HepG2 (cell line): Measurements from ENCODE around the gene DUT. TPM values are rescaled to one million over a fixed set of nuclear protein-coding genes. Genes with fewer than 3 reads are reported as not detected.

Source experiments
- FOXK1 ChIP-seq: sonication (generic); formaldehyde crosslinking; IDR thresholded peaks from 2 replicates; pipeline ENCODE4 v1.4.0; 2020; ENCODE audit warnings: low read depth, missing genetic modification reagents, borderline replicate concordance
- FOXK2 ChIP-seq: fragments of 450-650 bp; IDR thresholded peaks from 2 replicates; pipeline ENCODE4 v1.6.1; 2016
- HOXA9 ChIP-seq: sonication (generic); formaldehyde crosslinking; IDR thresholded peaks from 2 replicates; pipeline ENCODE4 v1.8.1; 2022; ENCODE audit warnings: missing genetic modification reagents, mild to moderate bottlenecking, moderate library complexity, borderline replicate concordance
- HOXD1 ChIP-seq: sonication (generic); formaldehyde crosslinking; IDR thresholded peaks from 2 replicates; pipeline ENCODE4 v1.5.0; 2020; ENCODE audit warnings: missing genetic modification reagents
- ISX ChIP-seq: sonication (generic); formaldehyde crosslinking; conservative IDR thresholded peaks from 2 replicates; pipeline ENCODE4 v1.5.0; 2020; ENCODE audit warnings: missing genetic modification reagents
- JUN ChIP-seq: sonication (generic); formaldehyde crosslinking; IDR thresholded peaks from 2 replicates; pipeline ENCODE4 v1.4.0; 2020; ENCODE audit warnings: mild to moderate bottlenecking, missing genetic modification reagents
- KAT2B ChIP-seq: fragments of 150-350 bp; IDR thresholded peaks from 2 replicates; pipeline ENCODE4 v1.6.1; 2014; ENCODE audit warnings: low read depth, low read length, borderline replicate concordance
- MAFG ChIP-seq: sonication (generic); formaldehyde crosslinking; IDR thresholded peaks from 2 replicates; pipeline ENCODE4 v1.5.1; 2020; ENCODE audit warnings: mild to moderate bottlenecking, missing genetic modification reagents
- MZF1 ChIP-seq: sonication (generic); formaldehyde crosslinking; IDR thresholded peaks from 2 replicates; pipeline ENCODE4 v1.8.1; 2023; ENCODE audit warnings: mild to moderate bottlenecking, missing genetic modification reagents, borderline replicate concordance
- RARG ChIP-seq: sonication (generic); formaldehyde crosslinking; IDR thresholded peaks from 2 replicates; pipeline ENCODE4 v1.4.0; 2020; ENCODE audit warnings: low read depth, mild to moderate bottlenecking, missing genetic modification reagents
- SCMH1 ChIP-seq: sonication (generic); formaldehyde crosslinking; IDR thresholded peaks from 2 replicates; pipeline ENCODE4 v1.9.0; 2021; ENCODE audit warnings: missing genetic modification reagents, mild to moderate bottlenecking, borderline replicate concordance
- SP140L ChIP-seq: sonication (generic); formaldehyde crosslinking; IDR thresholded peaks from 2 replicates; pipeline ENCODE4 v1.4.0; 2020; ENCODE audit warnings: missing genetic modification reagents, borderline replicate concordance
- SPEN ChIP-seq: sonication (generic); formaldehyde crosslinking; IDR thresholded peaks from 2 replicates; pipeline ENCODE4 v1.5.1; 2020; ENCODE audit warnings: low read depth, mild to moderate bottlenecking, missing genetic modification reagents
- SRSF4 ChIP-seq: fragments of 200-400 bp; formaldehyde crosslinking; IDR thresholded peaks from one replicate; pipeline ENCODE4 v1.6.1; 2018; ENCODE audit warnings: mild to moderate bottlenecking, low read depth, low read length, moderate library complexity; ENCODE audit not compliant: poor library complexity, severe bottlenecking
- XRCC5 ChIP-seq: fragments of 200-400 bp; formaldehyde crosslinking; optimal IDR thresholded peaks from 2 replicates; pipeline ENCODE3; 2017; ENCODE audit warnings: mild to moderate bottlenecking, low read length
- ZBTB8A ChIP-seq: sonication (generic); formaldehyde crosslinking; IDR thresholded peaks from 2 replicates; pipeline ENCODE4 v1.4.0; 2020; ENCODE audit warnings: mild to moderate bottlenecking, low read depth, missing genetic modification reagents, borderline replicate concordance
- ZFYVE20 ChIP-seq: sonication (generic); formaldehyde crosslinking; IDR thresholded peaks from 2 replicates; pipeline ENCODE4 v1.8.0; 2023; ENCODE audit warnings: low read depth, mild to moderate bottlenecking, moderate library complexity, missing genetic modification reagents, borderline replicate concordance
- ZNF382 ChIP-seq: sonication (generic); formaldehyde crosslinking; IDR thresholded peaks from 2 replicates; pipeline ENCODE4 v1.5.0; 2020; ENCODE audit warnings: missing genetic modification reagents, mild to moderate bottlenecking, borderline replicate concordance
- polyA plus RNA-seq, 8 experiments: library from polyadenylated mRNA; depleted of rRNA in 3 of 8; stranded (reverse) in 7 of 8; unstranded in 1 of 8; fragments of >200 nt; fragmentation: Illumina TruSeq in 4 of 8; extraction: Trizol in 4 of 8; gene quantifications; 2 replicates each; pipeline versions ENCODE4 v1.2.1 to v1.2.3, GENCODE V29; 2011 to 2016; ENCODE audit warnings: low read depth in 4 of 8, missing spikeins in 1 of 8, mixed read lengths in 1 of 8; ENCODE audit not compliant: insufficient read depth in 1 of 8
- total RNA-seq, 5 experiments: library from RNA; depleted of rRNA; stranded (reverse); fragments of >200 nt; fragmentation: Illumina TruSeq; extraction: Trizol; gene quantifications; 2 replicates each; pipeline ENCODE4 v1.2.3, GENCODE V29; 2016; ENCODE audit warnings: low read depth in 1 of 5
- TF ChIP-seq, protein P1 (sequence below): sonication (generic); formaldehyde crosslinking; IDR thresholded peaks from 2 replicates; pipeline ENCODE4 v1.4.0; 2020; ENCODE audit warnings: mild to moderate bottlenecking, missing genetic modification reagents
- TF ChIP-seq, protein P2 (sequence below): sonication (generic); formaldehyde crosslinking; IDR thresholded peaks from 2 replicates; pipeline ENCODE4 v1.8.1; 2023; ENCODE audit warnings: mild to moderate bottlenecking, inconsistent platforms, moderate library complexity, missing genetic modification reagents, borderline replicate concordance
- TF ChIP-seq, protein P3 (sequence below): sonication (generic); formaldehyde crosslinking; IDR thresholded peaks from 2 replicates; pipeline ENCODE4 v1.8.1; 2023; ENCODE audit warnings: mild to moderate bottlenecking, missing genetic modification reagents, borderline replicate concordance
- TF ChIP-seq, protein P4 (sequence below): sonication (generic); formaldehyde crosslinking; IDR thresholded peaks from 2 replicates; pipeline ENCODE4 v1.5.0; 2020; ENCODE audit warnings: missing genetic modification reagents
- TF ChIP-seq, protein P5 (sequence below): sonication (generic); formaldehyde crosslinking; conservative IDR thresholded peaks from 2 replicates; pipeline ENCODE4 v1.4.0; 2020; ENCODE audit warnings: mild to moderate bottlenecking, missing genetic modification reagents, moderate library complexity

DUT gene
- total and polyA plus RNA-seq, 2 of the 13 experiments (the other 11 are each of a cell fraction or from before 2014, with no cell fraction given) = 36.7 to 131 TPM

DNA sequence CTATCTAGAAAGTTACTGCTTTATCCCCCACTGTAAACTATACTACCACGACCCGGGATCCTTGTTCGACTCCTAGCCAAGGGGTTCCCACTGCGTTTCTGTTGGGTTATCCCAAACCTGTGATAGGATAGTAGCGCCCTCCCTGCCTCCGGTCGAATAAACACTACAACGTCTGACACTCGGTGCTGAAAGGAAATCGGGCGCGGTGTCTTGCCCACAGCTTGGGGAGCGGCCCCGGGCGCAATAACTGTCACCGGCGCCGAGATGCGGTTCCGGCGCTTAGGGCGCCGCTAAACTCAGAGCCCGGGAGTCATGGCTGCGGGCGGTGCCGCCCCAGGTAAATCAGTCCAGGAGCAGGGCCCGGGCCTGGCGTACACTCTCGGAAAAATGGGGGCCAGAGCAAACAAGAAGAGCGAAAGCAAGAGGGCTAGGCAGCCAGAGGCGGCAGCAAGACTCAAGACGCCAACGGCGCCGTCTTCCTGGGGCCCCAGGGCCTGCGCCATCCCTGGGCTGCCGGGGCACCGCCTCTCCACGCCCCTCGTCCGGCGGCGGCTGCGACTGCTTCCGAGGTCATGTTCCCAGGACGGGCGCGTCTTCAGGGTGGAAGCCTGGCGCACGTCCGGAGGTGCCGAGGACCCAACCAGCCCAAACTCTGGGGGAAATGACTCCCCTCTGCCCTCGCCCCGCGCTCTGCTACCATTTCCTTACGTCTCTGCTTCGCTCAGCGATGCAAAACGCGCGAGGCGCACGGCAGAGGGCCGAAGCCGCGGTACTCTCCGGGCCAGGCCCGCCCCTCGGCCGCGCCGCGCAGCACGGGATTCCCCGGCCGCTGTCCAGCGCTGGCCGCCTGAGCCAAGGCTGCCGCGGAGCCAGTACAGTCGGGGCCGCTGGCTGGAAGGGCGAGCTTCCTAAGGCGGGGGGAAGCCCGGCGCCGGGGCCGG, at the start of gene DUT (continued):
- no peak for TF ChIP-seq ISX
- TF ChIP-seq, protein P1, sequence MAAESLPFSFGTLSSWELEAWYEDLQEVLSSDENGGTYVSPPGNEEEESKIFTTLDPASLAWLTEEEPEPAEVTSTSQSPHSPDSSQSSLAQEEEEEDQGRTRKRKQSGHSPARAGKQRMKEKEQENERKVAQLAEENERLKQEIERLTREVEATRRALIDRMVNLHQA (CRISPR knock-in tag) = no peak
- peak; percentile 68 for TF ChIP-seq SPEN (CRISPR knock-in tag)
- TF ChIP-seq XRCC5 = no peak
- TF ChIP-seq, protein P2, sequence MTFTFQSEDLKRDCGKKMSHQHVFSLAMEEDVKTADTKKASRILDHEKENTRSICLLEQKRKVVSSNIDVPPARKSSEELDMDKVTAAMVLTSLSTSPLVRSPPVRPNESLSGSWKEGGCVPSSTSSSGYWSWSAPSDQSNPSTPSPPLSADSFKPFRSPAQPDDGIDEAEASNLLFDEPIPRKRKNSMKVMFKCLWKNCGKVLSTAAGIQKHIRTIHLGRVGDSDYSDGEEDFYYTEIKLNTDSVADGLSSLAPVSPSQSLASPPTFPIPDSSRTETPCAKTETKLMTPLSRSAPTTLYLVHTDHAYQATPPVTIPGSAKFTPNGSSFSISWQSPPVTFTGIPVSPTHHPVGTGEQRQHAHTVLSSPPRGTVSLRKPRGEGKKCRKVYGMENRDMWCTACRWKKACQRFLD (CRISPR knock-in tag) = no peak
- TF ChIP-seq MAFG (CRISPR knock-in tag) = no peak
- no peak; the same call in 1 of the 2 replicates for TF ChIP-seq HOXD1 (CRISPR knock-in tag)
- no peak for TF ChIP-seq FOXK1
- TF ChIP-seq FOXK2 = no peak
- no peak for TF ChIP-seq ZNF382 (CRISPR knock-in tag)
- TF ChIP-seq MZF1 (CRISPR knock-in tag) = 0 out of 2 replicates have a peak, but pooled peaks have one; percentile 54
- no peak for TF ChIP-seq ZFYVE20 (CRISPR knock-in tag)
- TF ChIP-seq ZBTB8A (CRISPR knock-in tag) = peak; percentile 81
- TF ChIP-seq SP140L (CRISPR knock-in tag) = no peak
- no peak for TF ChIP-seq KAT2B
- no peak for TF ChIP-seq SCMH1 (CRISPR knock-in tag)
- no peak for TF ChIP-seq RARG (CRISPR knock-in tag)
- TF ChIP-seq, protein P3, sequence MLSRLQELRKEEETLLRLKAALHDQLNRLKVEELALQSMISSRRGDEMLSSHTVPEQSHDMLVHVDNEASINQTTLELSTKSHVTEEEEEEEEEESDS = no peak; the same call in 1 of the 2 replicates
- TF ChIP-seq HOXA9 (CRISPR knock-in tag) = 0 out of 2 replicates have a peak, but pooled peaks have one; percentile 12
- TF ChIP-seq JUN (CRISPR knock-in tag) = no peak
- TF ChIP-seq, protein P4, sequence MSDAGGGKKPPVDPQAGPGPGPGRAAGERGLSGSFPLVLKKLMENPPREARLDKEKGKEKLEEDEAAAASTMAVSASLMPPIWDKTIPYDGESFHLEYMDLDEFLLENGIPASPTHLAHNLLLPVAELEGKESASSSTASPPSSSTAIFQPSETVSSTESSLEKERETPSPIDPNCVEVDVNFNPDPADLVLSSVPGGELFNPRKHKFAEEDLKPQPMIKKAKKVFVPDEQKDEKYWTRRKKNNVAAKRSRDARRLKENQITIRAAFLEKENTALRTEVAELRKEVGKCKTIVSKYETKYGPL (CRISPR knock-in tag) = no peak
- TF ChIP-seq SRSF4 = no peak
- TF ChIP-seq, protein P5, sequence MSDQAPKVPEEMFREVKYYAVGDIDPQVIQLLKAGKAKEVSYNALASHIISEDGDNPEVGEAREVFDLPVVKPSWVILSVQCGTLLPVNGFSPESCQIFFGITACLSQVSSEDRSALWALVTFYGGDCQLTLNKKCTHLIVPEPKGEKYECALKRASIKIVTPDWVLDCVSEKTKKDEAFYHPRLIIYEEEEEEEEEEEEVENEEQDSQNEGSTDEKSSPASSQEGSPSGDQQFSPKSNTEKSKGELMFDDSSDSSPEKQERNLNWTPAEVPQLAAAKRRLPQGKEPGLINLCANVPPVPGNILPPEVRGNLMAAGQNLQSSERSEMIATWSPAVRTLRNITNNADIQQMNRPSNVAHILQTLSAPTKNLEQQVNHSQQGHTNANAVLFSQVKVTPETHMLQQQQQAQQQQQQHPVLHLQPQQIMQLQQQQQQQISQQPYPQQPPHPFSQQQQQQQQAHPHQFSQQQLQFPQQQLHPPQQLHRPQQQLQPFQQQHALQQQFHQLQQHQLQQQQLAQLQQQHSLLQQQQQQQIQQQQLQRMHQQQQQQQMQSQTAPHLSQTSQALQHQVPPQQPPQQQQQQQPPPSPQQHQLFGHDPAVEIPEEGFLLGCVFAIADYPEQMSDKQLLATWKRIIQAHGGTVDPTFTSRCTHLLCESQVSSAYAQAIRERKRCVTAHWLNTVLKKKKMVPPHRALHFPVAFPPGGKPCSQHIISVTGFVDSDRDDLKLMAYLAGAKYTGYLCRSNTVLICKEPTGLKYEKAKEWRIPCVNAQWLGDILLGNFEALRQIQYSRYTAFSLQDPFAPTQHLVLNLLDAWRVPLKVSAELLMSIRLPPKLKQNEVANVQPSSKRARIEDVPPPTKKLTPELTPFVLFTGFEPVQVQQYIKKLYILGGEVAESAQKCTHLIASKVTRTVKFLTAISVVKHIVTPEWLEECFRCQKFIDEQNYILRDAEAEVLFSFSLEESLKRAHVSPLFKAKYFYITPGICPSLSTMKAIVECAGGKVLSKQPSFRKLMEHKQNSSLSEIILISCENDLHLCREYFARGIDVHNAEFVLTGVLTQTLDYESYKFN (CRISPR knock-in tag) = no peak
